ENCODE results near the gene IRAK2.

DNA sequence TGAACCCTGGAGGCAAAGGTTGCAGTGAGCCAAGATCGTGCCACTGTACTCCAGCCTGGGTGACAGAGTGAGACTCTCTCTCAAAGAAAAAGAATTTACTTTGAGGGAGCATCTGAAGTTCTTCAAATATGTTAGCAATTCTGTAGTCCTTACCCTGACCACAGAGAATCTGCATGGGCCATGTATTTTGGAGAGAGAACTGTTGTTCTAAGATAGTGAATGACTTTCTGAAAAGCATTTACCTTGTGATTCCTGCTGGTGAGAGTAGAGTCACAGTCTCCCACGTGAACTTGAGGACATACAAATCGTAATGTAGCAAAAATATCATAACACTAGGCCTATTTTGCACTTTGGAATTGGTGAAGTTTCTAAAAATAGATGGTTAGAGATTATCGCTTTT is 45.3 kb upstream of the IRAK2 start:
- no peak for TF ChIP-seq POLR2AphosphoS5 (IDR thresholded peaks at IDR 0.05)
- TF ChIP-seq, protein P1, sequence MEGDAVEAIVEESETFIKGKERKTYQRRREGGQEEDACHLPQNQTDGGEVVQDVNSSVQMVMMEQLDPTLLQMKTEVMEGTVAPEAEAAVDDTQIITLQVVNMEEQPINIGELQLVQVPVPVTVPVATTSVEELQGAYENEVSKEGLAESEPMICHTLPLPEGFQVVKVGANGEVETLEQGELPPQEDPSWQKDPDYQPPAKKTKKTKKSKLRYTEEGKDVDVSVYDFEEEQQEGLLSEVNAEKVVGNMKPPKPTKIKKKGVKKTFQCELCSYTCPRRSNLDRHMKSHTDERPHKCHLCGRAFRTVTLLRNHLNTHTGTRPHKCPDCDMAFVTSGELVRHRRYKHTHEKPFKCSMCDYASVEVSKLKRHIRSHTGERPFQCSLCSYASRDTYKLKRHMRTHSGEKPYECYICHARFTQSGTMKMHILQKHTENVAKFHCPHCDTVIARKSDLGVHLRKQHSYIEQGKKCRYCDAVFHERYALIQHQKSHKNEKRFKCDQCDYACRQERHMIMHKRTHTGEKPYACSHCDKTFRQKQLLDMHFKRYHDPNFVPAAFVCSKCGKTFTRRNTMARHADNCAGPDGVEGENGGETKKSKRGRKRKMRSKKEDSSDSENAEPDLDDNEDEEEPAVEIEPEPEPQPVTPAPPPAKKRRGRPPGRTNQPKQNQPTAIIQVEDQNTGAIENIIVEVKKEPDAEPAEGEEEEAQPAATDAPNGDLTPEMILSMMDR (IDR thresholded peaks at IDR 0.05): no peak
